ENCODE measurements around the gene IGSF3. TPM values are rescaled to one million over a fixed set of nuclear protein-coding genes. Genes with fewer than 3 reads are reported as not detected.

Gene IGSF3
- total RNA-seq, 1 experiment from 2014 or later: not detected

GRCh38 chr1:116529199-116529631 is 138.3 kb downstream of the IGSF3 start:
- no peak overlapping the region for H2AFZ ChIP-seq (ENCODE audit: low read length)
- no peak for DNase-seq
- H3K27me3 ChIP-seq (ENCODE audit: low read length): no peaks in the 10 kb centered on the region

GRCh38 chr1:116528329-116529083 is 139.0 kb downstream of the IGSF3 start:
- H3K4me2 ChIP-seq (ENCODE audit: low read depth, low read length, poor library complexity, severe bottlenecking): no peak overlapping the region

More at GRCh38 chr1:116529199-116529631, 138.3 kb downstream of the IGSF3 start:
- Histone ChIP-seq H3K4me2 (ENCODE audit: low read depth, low read length, poor library complexity, severe bottlenecking) (no peak overlapping the region), H4K20me1 (ENCODE audit: insufficient read depth, low read depth, low read length) (no peaks in the 10 kb centered on the region), H3K9me3 (ENCODE audit: low read length) (no peaks in the 10 kb centered on the region), H3K79me2 (ENCODE audit: low read length) (no peaks in the 10 kb centered on the region), H3K9ac (ENCODE audit: low read length) (no peak overlapping the region), H3K4me1 (ENCODE audit: low read length) (no peaks in the 10 kb centered on the region), H3K9me2 (replicated peaks; ENCODE audit: insufficient read depth, low read length) (no peaks in the 10 kb centered on the region), H3K27ac (ENCODE audit: low read length) (no peak overlapping the region), H3K4me3 (ENCODE audit: low read length) (no peak overlapping the region), H3K36me3 (ENCODE audit: insufficient read depth, low read length) (no peaks in the 10 kb centered on the region)

GRCh38 chr1:116525440-116525839 is 142.1 kb downstream of the IGSF3 start:
- Histone ChIP-seq H3K9me3 (ENCODE audit: low read length) (no peaks in the 10 kb centered on the region), H3K4me3 (ENCODE audit: low read length) (no peak overlapping the region), H3K79me2 (ENCODE audit: low read length) (no peaks in the 10 kb centered on the region), H4K20me1 (ENCODE audit: insufficient read depth, low read depth, low read length) (no peaks in the 10 kb centered on the region), H3K9ac (ENCODE audit: low read length) (no peak overlapping the region), H3K4me1 (ENCODE audit: low read length) (no peaks in the 10 kb centered on the region), H3K4me2 (ENCODE audit: low read depth, low read length, poor library complexity, severe bottlenecking) (no peak overlapping the region), H3K27me3 (ENCODE audit: low read length) (no peaks in the 10 kb centered on the region), H3K27ac (ENCODE audit: low read length) (no peak overlapping the region), H2AFZ (ENCODE audit: low read length) (no peak overlapping the region), H3K36me3 (ENCODE audit: insufficient read depth, low read length) (no peaks in the 10 kb centered on the region), H3K9me2 (replicated peaks; ENCODE audit: insufficient read depth, low read length) (no peaks in the 10 kb centered on the region)
- no peak for DNase-seq

More at GRCh38 chr1:116528329-116529083, 139.0 kb downstream of the IGSF3 start:
- no peak overlapping the region for H3K9ac ChIP-seq (ENCODE audit: low read length)
- no peak overlapping the region for H2AFZ ChIP-seq (ENCODE audit: low read length)
- H3K79me2 ChIP-seq (ENCODE audit: low read length): no peaks in the 10 kb centered on the region
- H3K9me3 ChIP-seq (ENCODE audit: low read length): no peaks in the 10 kb centered on the region
- H3K36me3 ChIP-seq (ENCODE audit: insufficient read depth, low read length): no peaks in the 10 kb centered on the region
- H3K4me3 ChIP-seq (ENCODE audit: low read length): no peak overlapping the region
- H3K9me2 ChIP-seq (replicated peaks; ENCODE audit: insufficient read depth, low read length): no peaks in the 10 kb centered on the region
- H3K27ac ChIP-seq (ENCODE audit: low read length): no peak overlapping the region
- H4K20me1 ChIP-seq (ENCODE audit: insufficient read depth, low read depth, low read length): no peaks in the 10 kb centered on the region
- DNase-seq: no peak
- no peaks in the 10 kb centered on the region for H3K4me1 ChIP-seq (ENCODE audit: low read length)
- H3K27me3 ChIP-seq (ENCODE audit: low read length): no peaks in the 10 kb centered on the region

Small RNA genes within 50 kb of the gene (small RNA-seq; reads per million reads assigned to genes)
- gene MIR320B1 (not detected), gene MIR548AC (not detected)

Other genes starting within 250 kb of the IGSF3 start
- 1.2 and 2.3 TPM in 2 replicates for gene CD58, start 96.7 kb downstream of the IGSF3 start, total RNA-seq (2014; rRNA removed; shearing (Covaris generic); ENCODE audit: low replicate concordance)
- gene CD2, start 86.7 kb upstream of the IGSF3 start, total RNA-seq (2014; rRNA removed; shearing (Covaris generic); ENCODE audit: low replicate concordance): not detected in 2 replicates
- not detected in 2 replicates for gene PTGFRN, start 242.2 kb upstream of the IGSF3 start, total RNA-seq (2014; rRNA removed; shearing (Covaris generic); ENCODE audit: low replicate concordance)